ENCODE data around the gene POC1B.
A peak's percentile ranks its signal among the peaks of the same experiment; 100 is the strongest.
"Not testable (repeated sequence)": the region's sequence is repeated elsewhere in the genome, so short reads cannot be mapped to it uniquely, and the experiment has no call there.

Gene POC1B

GRCh38 chr12:89464974-89465592, 60.8 kb downstream of the POC1B start:
- DNase-seq (ENCODE audit: low spot score), result no peak

- peak; percentile 76 for DNase-seq (ENCODE audit: low spot score)
These were observed 63.9 kb downstream of the POC1B start for GRCh38 chr12:89461649-89462612.

- DNase-seq (ENCODE audit: low spot score), result no peak
These were observed 64.7 kb downstream of the POC1B start for GRCh38 chr12:89461190-89461589.

- not testable (repeated sequence) for DNase-seq (ENCODE audit: low spot score)
These were observed 66.6 kb downstream of the POC1B start for GRCh38 chr12:89459279-89459678.

- DNase-seq (ENCODE audit: low spot score), result no peak
These were observed 69.3 kb downstream of the POC1B start for GRCh38 chr12:89456565-89456964.

- no peak for DNase-seq (ENCODE audit: low spot score)
These were observed 71.6 kb downstream of the POC1B start for GRCh38 chr12:89454080-89454848.

- no peak for DNase-seq (ENCODE audit: low spot score)
These were observed 72.5 kb downstream of the POC1B start for GRCh38 chr12:89453121-89453978.

- no peak for DNase-seq (ENCODE audit: low spot score)
These were observed 74.0 kb downstream of the POC1B start for GRCh38 chr12:89451841-89452251.

GRCh38 chr12:89450907-89451306, 74.9 kb downstream of the POC1B start:
- no peak for DNase-seq (ENCODE audit: low spot score)

GRCh38 chr12:89448951-89449371, 76.9 kb downstream of the POC1B start:
- DNase-seq (ENCODE audit: low spot score), result no peak

- DNase-seq (ENCODE audit: low spot score), result no peak
These were observed 77.3 kb downstream of the POC1B start for GRCh38 chr12:89448526-89448925.

- DNase-seq (ENCODE audit: low spot score), result no peak
These were observed 85.9 kb downstream of the POC1B start for GRCh38 chr12:89439941-89440340.

GRCh38 chr12:89437231-89437630, 88.6 kb downstream of the POC1B start:
- DNase-seq (ENCODE audit: low spot score), result no peak

GRCh38 chr12:89436062-89436461, 89.8 kb downstream of the POC1B start:
- no peak for DNase-seq (ENCODE audit: low spot score)

- DNase-seq (ENCODE audit: low spot score), result no peak
These were observed 92.2 kb downstream of the POC1B start for GRCh38 chr12:89433634-89434033.

- DNase-seq (ENCODE audit: low spot score), result no peak
These were observed 93.5 kb downstream of the POC1B start for GRCh38 chr12:89432396-89432795.

GRCh38 chr12:89429528-89429927, 96.3 kb downstream of the POC1B start:
- no peak for DNase-seq (ENCODE audit: low spot score)

GRCh38 chr12:89427508-89428156, 98.2 kb downstream of the POC1B start:
- DNase-seq (ENCODE audit: low spot score), result peak; percentile 51

- no peak for DNase-seq (ENCODE audit: low spot score)
These were observed 101.0 kb downstream of the POC1B start for GRCh38 chr12:89424846-89425245.

GRCh38 chr12:89424389-89424788, 101.5 kb downstream of the POC1B start:
- DNase-seq (ENCODE audit: low spot score), result no peak
